Stimulated activated CD4-positive, alpha-beta T cell treated with anti-CD3 and anti-CD28 coated beads, Interleukin-12 subunit alpha, Interleukin-12 subunit beta, amount 100 ng/mL, for 4 hours (primary cell): ENCODE data around the gene PCID2.
"Not testable (repeated sequence)": the region's sequence is repeated elsewhere in the genome, so short reads cannot be mapped to it uniquely, and the experiment has no call there.

Experiments used
- DNase-seq: peaks from one replicate; pipeline ENCODE4 v3.0.0-alpha.2; 2020

Gene PCID2

GRCh38 chr13:113208421-113209335 is at the start of gene PCID2:
Gene PCID2 (minus strand): TSS chr13:113208669. CDS start chr13:113208634, 35 bp downstream.
- DNase-seq, result peak; percentile 88

DNA sequence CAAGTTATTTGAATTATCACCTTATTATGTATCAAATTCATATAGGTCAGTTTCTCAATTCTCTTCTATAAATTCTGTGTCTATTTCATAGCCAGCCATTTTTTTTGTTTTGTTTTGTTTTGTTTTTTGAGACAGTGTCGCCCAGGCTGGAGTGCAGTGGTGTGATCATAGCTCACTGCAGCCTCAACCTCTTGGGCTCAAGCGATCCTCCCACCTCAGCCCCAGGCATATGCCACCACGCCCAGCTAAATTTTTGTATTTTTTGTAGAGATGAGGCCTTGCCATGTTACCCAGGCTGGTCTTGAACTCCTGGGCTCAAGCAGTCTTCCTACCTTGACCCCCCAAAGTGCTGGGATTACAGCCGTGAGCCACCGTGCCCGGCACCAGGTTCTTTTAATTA is 49.4 kb upstream of the PCID2 start:
- DNase-seq, result not testable (repeated sequence)

DNA sequence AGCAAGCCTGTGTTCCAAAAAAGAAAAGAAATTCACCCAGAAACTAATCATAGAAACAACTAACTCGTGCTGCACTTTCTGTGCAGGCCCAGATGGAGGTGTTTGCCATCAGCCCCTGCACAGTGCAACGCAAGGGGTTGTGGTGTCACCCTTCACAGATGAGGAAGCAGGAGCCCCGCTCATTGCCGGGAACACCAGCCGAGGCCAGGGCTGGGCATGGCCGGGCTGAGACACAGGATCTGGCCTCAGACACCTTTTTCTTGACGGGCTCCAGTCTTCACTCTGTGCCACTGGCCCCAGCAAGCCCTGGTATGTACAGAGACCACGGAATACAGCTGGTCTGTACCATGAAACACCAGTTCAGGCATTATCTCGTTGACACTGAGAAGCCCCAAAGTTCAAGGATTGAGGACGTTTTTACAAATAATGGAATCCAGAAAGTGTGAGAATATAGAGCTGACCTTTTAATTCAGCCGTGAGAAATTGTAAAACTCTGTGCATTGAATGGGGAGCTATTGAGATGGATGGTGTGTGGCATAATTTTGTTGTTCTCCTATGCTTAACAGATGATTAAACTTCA is 44.1 kb upstream of the PCID2 start:
- no peak for DNase-seq

DNA sequence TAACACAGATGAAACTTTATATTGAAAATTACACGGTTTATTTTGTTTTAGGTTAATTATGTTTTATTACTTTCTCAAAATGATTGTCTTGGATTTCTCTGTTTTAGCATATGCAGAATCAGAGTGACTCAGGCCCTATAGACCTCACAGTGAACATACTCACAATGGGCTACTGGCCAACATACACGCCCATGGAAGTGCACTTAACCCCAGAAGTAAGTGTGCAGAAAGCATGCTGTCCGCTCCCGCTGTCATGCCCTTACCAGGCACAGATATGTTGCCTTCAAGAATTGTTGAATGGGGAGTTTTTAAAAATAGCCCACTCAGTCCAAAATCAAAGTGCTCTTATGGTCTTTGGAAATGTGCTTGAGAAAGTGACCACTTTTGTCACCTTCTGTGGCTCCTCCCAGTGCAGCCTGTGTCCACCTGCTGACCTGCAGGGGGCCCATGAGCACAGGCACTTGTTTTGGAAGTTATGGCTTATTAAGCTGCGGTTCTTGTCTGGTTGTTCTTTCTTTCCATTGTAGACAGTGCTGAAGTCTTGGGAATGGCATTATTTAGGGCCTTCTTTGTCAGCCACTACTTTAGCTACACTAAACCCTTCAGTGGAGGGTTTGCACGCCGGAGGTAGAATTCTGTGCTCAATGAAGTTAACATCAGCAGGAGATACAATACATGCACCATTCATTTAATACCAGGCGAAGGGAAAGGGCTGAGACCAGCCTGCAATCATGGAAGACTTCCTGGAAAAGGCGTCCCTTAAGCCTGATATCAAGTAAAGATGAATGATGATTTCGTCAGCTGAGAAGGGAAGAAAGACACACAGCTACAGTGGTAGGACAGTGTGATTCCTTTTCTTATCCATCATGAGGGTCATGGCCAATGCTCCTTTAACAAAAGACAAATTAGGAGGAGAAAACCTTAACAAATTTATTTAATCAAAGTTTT is 37.7 kb upstream of the PCID2 start:
- no peak for DNase-seq

DNA sequence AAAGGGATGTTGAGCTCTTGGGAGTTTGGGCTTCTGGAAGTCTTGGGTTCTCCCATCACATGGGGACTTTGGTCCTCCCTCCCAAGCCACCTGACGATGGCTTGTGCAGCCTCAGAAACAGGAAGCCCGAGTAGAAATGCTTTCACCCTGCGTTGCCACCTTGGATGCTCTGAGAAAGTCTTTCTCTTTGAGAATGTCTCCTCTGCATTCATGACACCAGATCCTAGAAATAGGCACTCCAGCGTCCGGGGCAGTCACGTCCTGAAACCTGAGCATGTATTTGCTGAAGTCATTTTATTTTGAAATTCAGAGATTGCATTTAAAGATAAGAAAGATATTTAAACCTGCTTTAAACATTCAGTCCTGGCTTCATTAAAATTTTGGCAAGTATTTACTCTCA is 35.4 kb upstream of the PCID2 start:
- DNase-seq, result no peak

DNA sequence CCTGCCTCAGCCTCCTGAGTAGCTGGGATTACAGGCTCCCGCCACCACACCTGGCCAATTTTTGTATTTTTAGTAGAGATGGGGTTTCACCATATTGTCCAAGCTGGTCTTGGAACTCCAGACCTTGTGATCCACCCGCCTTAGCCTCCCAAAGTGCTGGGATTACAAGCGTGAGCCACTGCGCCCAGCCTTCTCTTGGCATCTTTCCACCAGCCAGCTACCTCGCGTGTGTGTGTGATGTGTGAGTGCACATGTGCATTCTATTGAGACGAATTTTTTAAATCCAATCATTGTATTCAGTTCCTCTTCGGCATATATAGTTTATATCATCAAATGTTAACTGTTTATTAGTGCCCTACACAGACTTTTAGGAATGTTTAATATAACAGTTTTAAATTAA is 33.2 kb upstream of the PCID2 start:
- DNase-seq, result not testable (repeated sequence)

GRCh38 chr13:113239986-113240385 is 31.5 kb upstream of the PCID2 start:
- no peak for DNase-seq

DNA sequence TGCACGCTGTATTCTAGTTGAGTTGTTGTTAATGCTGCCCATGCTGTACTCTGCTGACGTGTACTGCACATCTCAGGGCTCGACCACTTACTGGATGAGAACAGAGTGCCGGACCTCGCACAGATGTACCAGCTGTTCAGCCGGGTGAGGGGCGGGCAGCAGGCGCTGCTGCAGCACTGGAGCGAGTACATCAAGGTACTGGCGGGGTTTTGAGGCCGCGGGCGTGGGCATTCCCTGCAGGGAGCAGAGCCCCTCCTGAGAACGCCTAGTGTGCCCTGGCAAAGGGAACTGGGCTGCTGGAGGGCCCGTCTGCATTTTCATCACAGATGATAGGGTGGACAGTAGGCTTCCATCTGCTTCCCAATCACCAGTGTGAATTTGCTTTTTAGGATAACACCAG is 30.9 kb upstream of the PCID2 start:
- DNase-seq, result no peak

GRCh38 chr13:113238536-113238935 is 30.1 kb upstream of the PCID2 start:
- DNase-seq, result no peak

DNA sequence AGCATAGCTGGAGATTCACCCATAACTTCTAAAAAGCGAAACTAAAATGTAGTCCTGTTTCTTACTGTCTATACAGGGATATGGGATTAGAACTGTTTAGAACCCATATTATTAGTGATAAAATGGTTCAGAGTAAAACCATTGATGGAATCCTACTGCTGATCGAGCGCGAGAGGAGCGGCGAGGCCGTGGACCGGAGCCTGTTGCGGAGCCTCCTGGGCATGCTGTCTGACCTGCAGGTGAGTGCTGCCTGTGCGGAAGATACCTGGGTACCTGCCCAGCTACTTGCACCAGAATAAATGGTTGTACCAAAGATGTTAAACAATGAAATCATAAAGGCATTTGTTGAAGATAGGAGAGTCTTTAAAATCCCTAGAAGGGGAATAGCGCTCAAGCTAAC is 24.6 kb upstream of the PCID2 start:
- DNase-seq, result no peak

- DNase-seq, result no peak
These were observed 23.9 kb upstream of the PCID2 start for GRCh38 chr13:113232208-113233003.

GRCh38 chr13:113231306-113232207 is 23.1 kb upstream of the PCID2 start:
- DNase-seq, result no peak

- DNase-seq, result no peak
These were observed 21.3 kb upstream of the PCID2 start for GRCh38 chr13:113229791-113230190.

DNA sequence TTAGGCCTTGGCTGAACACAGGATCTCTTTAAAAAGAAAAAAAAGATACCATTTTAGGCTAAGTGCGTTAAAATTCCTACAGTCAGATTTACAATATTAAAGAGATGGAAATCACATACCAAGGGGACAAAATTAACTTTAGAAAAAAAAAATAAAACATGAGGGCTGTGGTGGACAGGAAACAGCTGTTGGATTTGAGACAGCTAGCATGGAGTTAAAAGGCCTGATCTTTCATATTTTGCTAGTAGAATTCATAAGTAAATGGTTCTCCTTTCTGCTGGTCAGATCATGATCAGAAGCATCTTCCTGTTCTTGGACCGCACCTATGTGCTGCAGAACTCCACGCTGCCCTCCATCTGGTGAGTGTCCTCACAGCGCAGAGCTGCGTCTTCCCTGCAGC is 20.7 kb upstream of the PCID2 start:
- DNase-seq, result no peak

- no peak for DNase-seq
These were observed 18.5 kb upstream of the PCID2 start for GRCh38 chr13:113226873-113227450.

GRCh38 chr13:113225515-113225914 is 17.0 kb upstream of the PCID2 start:
- DNase-seq, result no peak

- no peak for DNase-seq
These were observed 16.0 kb upstream of the PCID2 start for GRCh38 chr13:113224486-113224885.

- DNase-seq, result no peak
These were observed 14.6 kb upstream of the PCID2 start for GRCh38 chr13:113223070-113223469.

- no peak for DNase-seq
These were observed 12.4 kb upstream of the PCID2 start for GRCh38 chr13:113220877-113221276.

GRCh38 chr13:113220141-113220598 is 11.7 kb upstream of the PCID2 start:
- DNase-seq, result no peak
